Measurements from ENCODE around the gene CCDC185.
"Not testable (repeated sequence)": the region's sequence is repeated elsewhere in the genome, so short reads cannot be mapped to it uniquely, and the experiment has no call there.

CCDC185 gene

GRCh38 chr1:223394706-223395105, 1.5 kb downstream of the CCDC185 start:
- DNase-seq, result no peak

- not testable (repeated sequence) for DNase-seq
Measured at GRCh38 chr1:223399393-223399792, 6.2 kb downstream of the CCDC185 start.

DNA sequence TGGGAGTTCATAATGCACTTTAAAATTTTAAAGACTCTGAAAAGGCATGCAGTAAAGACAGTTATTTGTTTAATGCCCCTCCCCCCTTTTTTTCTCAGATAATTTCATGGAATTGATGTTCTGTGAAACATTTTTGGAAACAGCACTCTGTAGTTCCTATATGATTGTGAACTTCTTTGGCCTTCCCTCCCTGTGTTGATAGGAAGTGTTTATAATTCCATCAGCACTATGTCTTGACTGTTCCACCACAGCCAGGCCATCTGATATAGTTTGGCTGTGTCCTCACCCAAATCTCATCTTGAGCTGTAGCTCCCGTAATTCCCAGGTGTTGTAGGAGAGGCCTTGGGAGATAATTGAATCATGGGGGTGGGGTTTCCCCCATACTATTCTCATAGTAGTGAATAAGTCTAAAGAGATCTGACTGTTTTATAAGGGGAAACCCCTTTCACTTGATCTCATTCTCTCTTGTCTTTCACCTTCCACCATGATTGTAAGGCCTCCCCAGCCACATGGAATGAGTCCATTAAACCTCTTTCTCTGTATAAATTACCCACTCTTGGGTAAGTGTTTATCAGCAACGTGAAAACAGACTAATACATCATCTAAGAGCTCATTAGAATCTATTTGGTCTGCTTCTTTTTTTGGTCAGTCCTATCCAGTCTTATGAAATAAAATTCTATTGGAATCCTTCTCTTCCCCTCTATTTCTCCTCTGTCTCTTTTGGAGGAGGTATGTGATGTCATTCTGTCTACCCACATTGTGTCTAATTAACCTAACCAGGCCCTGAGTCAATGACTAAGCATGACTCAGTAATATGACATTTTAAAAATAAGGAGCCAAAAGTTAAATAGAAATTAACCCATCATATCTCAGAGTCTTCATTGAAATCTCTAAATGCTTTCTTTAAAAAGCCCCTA, 8.9 kb downstream of the CCDC185 start:
- no peak for DNase-seq

DNA sequence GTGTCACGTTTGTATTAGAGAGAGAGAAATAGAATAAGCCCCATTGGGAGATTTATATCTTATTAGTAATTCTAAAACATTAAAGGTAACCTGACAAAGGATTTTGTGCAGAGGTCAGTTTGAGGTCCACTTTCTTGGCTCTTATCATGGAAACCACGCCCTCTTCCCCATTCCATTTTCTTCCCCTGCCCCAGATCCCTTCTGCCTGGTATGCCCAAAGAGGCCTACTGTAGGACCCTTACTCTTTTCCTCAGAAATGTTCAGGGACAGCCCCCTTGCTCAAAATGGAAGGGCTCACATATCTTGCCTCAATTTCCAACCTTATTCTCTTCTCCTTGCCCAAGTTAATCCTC, 9.6 kb downstream of the CCDC185 start:
- DNase-seq, result no peak

GRCh38 chr1:223403184-223403815, 10.1 kb downstream of the CCDC185 start:
- DNase-seq, result no peak

DNA sequence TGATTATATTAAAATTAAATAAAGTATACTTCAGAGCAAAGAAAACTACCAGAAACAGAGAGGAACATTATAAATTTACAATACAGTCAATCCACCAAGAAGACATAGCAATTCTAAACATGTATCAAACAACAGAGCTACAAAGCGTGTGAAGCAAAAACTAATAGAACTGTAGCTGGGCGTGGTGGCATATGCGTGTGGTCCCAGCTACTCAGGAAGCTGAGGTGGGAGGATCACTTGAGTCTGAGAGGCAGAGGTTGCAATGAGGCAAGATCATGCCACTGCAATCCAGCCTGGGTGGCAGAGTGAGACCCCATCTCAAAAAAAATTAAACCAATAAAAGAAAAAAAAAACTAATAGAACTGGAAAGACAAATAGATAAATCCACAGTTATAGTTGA, 12.3 kb downstream of the CCDC185 start:
- no peak for DNase-seq

GRCh38 chr1:223410036-223410435, 16.8 kb downstream of the CCDC185 start:
- DNase-seq, result no peak

GRCh38 chr1:223411309-223411708, 18.1 kb downstream of the CCDC185 start:
- DNase-seq, result no peak

DNA sequence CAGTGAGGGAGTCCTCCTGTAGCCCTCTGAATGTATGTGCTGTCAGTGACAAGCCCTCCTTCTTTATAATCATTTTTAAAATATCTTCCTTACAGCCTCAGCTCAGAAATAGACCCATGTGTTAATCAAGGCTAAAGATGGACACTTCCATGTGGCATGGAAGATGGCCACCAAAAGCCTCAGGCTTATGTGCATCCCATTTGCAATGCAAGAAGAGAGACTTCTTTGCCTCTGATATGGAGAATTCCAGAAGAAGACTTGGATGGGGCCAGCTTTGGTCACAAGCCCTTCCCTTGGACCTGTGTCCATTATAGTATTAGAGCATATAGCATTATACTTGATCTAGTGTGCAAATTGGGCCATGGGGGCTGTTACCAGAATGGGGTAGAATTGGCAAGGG, 18.5 kb downstream of the CCDC185 start:
- no peak for DNase-seq

DNA sequence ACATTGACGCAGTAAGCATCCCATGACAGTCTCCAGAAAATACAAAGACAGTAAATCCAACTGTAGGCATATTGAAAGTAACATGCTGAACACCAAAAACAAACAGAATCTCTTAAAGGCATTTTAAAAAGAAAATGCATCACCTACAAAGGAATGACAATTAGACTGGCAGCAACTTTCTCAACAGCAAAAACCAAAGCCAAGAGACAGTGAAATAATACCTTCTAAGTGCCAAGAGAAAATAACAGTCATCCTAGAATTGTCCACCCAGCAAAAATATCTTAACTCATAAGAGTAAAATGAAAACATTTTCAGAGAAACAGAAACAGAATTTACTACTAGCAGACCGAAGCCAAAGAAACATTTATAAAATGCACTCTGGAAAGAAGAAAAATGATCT, 20.0 kb downstream of the CCDC185 start:
- no peak for DNase-seq

DNA sequence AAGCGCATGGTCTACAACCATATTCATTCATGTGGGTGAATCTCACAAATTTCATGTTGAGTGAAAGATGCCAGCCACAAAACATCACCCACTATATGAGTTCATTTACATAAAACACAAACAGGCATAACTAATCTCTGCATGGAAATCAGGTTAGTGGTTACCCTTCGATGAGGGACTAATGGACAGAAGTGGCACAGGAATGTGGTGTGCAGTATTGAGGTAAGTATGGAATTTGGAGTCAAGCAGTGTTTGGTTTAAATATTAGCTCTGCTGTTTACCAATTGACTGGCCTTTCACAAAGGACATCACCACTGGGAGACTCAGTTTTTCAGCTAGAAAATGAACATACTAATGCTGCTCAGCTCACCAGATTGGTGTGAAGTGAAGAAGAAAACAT, 24.2 kb downstream of the CCDC185 start:
- no peak for DNase-seq

DNA sequence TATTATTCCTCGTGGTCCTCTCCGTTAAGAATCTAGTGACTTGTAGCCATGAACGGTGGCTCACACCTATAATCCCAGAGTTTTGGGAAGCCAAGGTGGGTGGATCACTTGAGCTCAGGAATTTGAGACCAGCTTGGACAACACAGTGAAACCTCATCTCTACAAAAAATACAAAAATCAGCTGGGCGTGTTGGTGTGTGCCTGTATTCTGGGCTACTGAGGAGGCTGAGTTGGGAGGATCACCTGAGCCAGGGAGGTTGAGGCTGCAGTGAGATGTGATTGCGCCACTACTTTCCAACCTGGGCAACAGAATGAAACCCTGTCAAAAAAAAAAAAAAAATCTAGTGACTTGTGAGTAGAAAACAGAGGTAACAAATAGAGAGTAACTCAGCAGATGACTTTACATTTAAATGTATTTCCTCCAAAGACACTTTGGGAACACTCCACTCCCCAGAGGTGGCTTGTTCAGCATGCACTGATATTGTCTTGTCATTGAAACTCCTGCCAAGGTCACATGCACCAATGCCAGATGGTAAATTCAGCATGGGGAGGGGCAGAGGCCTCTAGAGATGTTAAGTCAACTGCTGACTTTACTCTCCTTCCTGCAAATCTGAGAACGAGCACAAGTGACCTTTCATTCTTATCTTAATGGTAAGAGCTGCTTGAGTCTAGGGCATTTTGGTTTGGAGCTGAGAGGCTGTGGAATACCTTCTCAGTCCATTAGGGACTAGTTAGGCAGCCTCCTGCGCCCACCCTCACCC, 24.9 kb downstream of the CCDC185 start:
- no peak for DNase-seq

DNA sequence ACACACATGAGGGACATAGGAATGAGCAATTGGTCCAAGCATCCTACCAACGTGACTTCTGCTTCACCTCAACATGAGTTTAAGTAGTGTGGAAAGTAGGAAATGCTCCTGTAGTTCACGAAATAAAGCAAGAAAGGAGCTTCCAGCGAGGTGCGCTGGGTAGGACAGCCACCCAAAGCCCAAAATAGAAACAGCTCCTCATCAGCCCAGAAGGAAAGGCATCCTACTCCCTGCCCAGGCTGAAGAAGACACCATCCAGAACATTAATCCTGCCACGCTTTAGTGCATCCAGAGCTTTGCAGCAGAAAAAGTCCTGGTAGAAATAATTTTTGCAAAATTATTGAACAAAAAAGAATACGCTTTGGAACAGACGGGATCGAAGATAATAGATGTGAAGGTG, 25.9 kb downstream of the CCDC185 start:
- no peak for DNase-seq

DNA sequence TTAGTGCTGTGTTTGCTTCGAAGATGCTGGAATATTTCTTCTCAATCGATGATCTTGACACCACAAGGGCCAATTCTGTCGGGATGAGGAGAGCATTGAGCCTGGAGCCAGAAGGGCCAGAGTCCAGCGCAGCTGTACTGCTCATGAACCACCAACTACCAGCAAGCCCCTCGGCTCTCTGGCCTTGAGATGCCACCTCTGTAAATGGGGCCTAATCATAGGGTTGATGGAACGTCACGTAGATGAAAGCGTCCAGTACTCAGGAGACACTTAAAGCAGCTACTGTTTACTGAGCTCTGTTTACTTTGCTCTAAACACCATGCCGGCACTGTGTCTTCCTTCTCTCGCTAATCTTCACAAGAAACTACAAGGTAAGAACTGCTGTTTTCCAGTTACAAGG, 26.3 kb downstream of the CCDC185 start:
- DNase-seq, result no peak

DNA sequence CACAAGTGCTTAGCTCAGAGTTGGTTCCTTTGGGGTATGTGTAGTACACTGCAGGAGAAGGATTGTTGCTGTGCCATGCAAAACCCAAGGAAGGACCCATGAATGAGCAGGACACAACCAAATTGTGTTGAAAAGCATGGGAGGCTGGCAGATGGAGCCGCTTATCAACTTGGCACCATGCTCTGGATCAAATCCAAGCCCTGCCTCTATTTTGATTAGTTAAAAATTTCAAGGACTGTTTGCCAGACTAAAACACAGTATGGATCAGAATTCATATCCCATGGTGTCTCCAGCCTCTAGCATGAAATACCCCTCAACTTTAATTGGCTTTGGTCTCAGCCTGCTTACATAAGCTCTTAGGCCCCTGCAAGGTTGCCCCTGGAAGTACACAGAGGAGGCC, 27.8 kb downstream of the CCDC185 start:
- DNase-seq, result no peak

DNA sequence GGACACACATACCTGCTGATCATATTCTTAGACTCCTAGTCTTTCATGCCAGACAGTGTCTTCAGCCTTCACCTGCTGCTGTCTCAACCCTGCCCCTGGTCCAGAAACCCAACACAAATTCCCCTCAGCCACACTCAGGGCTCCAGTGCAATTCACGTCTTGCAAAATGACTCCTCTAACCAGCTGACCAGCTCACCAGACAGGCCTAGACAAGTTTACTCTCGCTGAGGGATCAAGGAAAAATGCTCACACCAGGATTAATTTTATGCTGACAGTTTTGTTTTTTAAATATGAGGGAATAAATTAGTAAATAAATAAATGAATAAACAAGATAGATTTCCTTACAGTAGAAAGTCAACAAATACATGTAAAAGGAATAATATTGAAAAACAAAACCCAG, 28.5 kb downstream of the CCDC185 start:
- DNase-seq, result no peak

GRCh38 chr1:223422911-223423310, 29.7 kb downstream of the CCDC185 start:
- DNase-seq, result no peak

GRCh38 chr1:223423641-223424233, 30.5 kb downstream of the CCDC185 start:
- DNase-seq, result no peak

- no peak for DNase-seq
Measured at GRCh38 chr1:223425550-223425949, 32.3 kb downstream of the CCDC185 start.

GRCh38 chr1:223426936-223427335, 33.7 kb downstream of the CCDC185 start:
- no peak for DNase-seq

- no peak for DNase-seq
Measured at GRCh38 chr1:223429313-223429731, 36.1 kb downstream of the CCDC185 start.

DNA sequence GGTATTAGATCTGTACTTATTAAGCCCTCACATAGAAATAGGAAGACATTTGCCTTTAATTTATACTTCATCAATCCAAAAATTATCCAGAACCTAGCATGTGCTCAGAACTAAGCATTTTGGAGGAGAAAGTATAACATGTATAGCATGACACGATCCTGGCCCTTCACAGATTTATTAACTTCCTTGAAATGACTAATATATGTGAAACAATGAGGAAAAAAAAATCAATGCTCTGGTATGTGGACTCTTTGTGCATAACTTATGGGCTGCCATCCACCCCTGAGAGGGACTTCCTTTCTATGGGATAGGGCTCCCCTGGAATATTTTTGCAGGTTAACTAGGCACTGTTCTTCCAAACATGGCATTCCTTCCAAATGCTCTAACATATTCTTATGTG, 36.6 kb downstream of the CCDC185 start:
- no peak for DNase-seq

DNA sequence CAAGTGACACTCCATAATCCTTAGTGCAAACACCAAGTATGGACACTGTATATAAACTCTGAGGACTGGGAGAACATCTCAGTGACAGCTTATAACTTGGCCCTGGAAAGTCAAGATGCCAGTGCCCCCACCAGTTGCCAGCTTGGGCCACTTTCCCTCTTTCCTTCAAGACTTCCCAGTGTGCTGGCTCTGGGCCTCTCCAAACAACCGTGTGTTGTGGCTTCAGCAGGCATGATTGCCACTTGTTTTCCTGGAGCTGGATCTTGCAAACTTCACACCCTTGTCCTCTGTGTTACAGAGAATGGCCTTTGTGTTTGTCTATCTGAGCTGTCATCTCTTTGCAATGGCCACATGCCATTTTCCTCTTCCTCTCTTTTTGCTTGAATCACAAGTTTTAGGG, 37.0 kb downstream of the CCDC185 start:
- no peak for DNase-seq
